Liver (tissue), 3 donors: ENCODE measurements around the gene SLC9C1.

ENCODE experiments used
- ATF3 ChIP-seq: IDR thresholded peaks from 2 replicates; pipeline ENCODE4 v1.6.1; 2016; ENCODE audit warnings: antibody characterized with exemption
- CTCF ChIP-seq: fragments of 150-350 bp; IDR thresholded peaks from 2 replicates; pipeline ENCODE4 v1.5.1; 2017; ENCODE audit warnings: improper control_type of control experiment, low read depth, low read length; ENCODE audit not compliant: missing input control
- HNF4A ChIP-seq, 2 donors: conservative IDR thresholded peaks; 2 replicates each; pipeline ENCODE4 v1.6.1; 2016; ENCODE audit warnings: antibody characterized with exemption in 2 of 2, mild to moderate bottlenecking in 2 of 2
- HNF4G ChIP-seq: IDR thresholded peaks from 2 replicates; pipeline ENCODE4 v1.6.1; 2016; ENCODE audit warnings: antibody characterized with exemption
- JUND ChIP-seq, 2 donors: IDR thresholded peaks; 2 replicates each; pipeline ENCODE4 v1.6.1; 2016; ENCODE audit warnings: antibody characterized with exemption in 2 of 2
- MAX ChIP-seq: IDR thresholded peaks from 2 replicates; pipeline ENCODE4 v1.6.1; 2016; ENCODE audit warnings: antibody characterized with exemption
- NR2F2 ChIP-seq: IDR thresholded peaks from 2 replicates; pipeline ENCODE4 v1.6.1; 2016; ENCODE audit warnings: antibody characterized with exemption
- RAD21 ChIP-seq, 2 donors: IDR thresholded peaks; 2 replicates each; pipeline ENCODE4 v1.6.1; 2016; ENCODE audit warnings: antibody characterized with exemption in 2 of 2, mild to moderate bottlenecking in 2 of 2
- REST ChIP-seq: IDR thresholded peaks from 2 replicates; pipeline ENCODE4 v1.6.1; 2016; ENCODE audit warnings: antibody characterized with exemption, mild to moderate bottlenecking
- RXRA ChIP-seq, 2 donors: IDR thresholded peaks; 2 replicates each; pipeline ENCODE4 v1.6.1; 2017 to 2018; ENCODE audit warnings: antibody characterized with exemption in 2 of 2, mild to moderate bottlenecking in 1 of 2
- SP1 ChIP-seq: IDR thresholded peaks from 2 replicates; pipeline ENCODE4 v1.6.1; 2018; ENCODE audit warnings: antibody characterized with exemption, mild to moderate bottlenecking
- TAF1 ChIP-seq: conservative IDR thresholded peaks from 2 replicates; pipeline ENCODE4 v1.6.1; 2016; ENCODE audit warnings: antibody characterized with exemption, mild to moderate bottlenecking
- YY1 ChIP-seq: IDR thresholded peaks from 2 replicates; pipeline ENCODE4 v1.6.1; 2016; ENCODE audit warnings: antibody characterized with exemption, mild to moderate bottlenecking
- ZBTB33 ChIP-seq: IDR thresholded peaks from 2 replicates; pipeline ENCODE4 v1.6.1; 2016; ENCODE audit warnings: antibody characterized with exemption
- donor health status: healthy.
- donor health status: healthy.

GRCh38 chr3:112321867-112322652, 28.0 kb upstream of the SLC9C1 start:
- no peak for TF ChIP-seq CTCF
- TF ChIP-seq NR2F2, result no peak
- no peak for TF ChIP-seq RAD21 (IDR thresholded peaks at IDR 0.05)
- TF ChIP-seq RXRA (IDR thresholded peaks at IDR 0.05), result no peak
- no peak for TF ChIP-seq REST
- no peak for TF ChIP-seq ZBTB33
- no peak for TF ChIP-seq ATF3
- TF ChIP-seq TAF1, result no peak
- TF ChIP-seq HNF4G, result no peak
- TF ChIP-seq HNF4A (conservative IDR thresholded peaks at IDR 0.05), result no peak
- TF ChIP-seq YY1, result no peak
- TF ChIP-seq SP1, result no peak
- no peak for TF ChIP-seq JUND (IDR thresholded peaks at IDR 0.05)
- TF ChIP-seq MAX, result no peak
